Vagina (tissue), 2 donors: ENCODE data around the gene MDFIC. TPM values are rescaled to one million over a fixed set of nuclear protein-coding genes. Genes with fewer than 3 reads are reported as not detected.

Experiments used
- DNase-seq, 2 donors: peaks; one replicate each; pipeline ENCODE4 v3.0.0-alpha.2; 2017; ENCODE audit errors: extremely low spot score in 2 of 2
- H3K27ac ChIP-seq: fragments of 200-600 bp; sonication (generic); one replicate; pipeline ENCODE4 v1.5.1; 2019
- H3K27me3 ChIP-seq: fragments of 200-600 bp; sonication (generic); one replicate; pipeline ENCODE4 v1.5.1; 2019
- H3K36me3 ChIP-seq, 2 donors: fragments of 200-600 bp; sonication (generic); one replicate each; pipeline ENCODE4 v1.5.1; 2017 to 2019
- H3K4me1 ChIP-seq: fragments of 200-600 bp; sonication (generic); one replicate; pipeline ENCODE4 v1.5.1; 2019
- H3K4me3 ChIP-seq, 2 donors: fragments of 200-600 bp; sonication (generic); 1 replicate in 1 of 2; 2 replicates in 1 of 2; pipeline ENCODE4 v1.5.1; 2016 to 2019
- H3K9me3 ChIP-seq: fragments of 200-600 bp; sonication (generic); one replicate; pipeline ENCODE4 v1.5.1; 2019
- POLR2A ChIP-seq, 2 donors: fragments of 450-650 bp; IDR thresholded peaks; one replicate each; pipeline ENCODE4 v1.6.1; 2017; ENCODE audit warnings: antibody characterized with exemption in 2 of 2, mild to moderate bottlenecking in 2 of 2, moderate library complexity in 2 of 2
- POLR2AphosphoS5 ChIP-seq, 2 donors: sonication (generic); formaldehyde crosslinking; IDR thresholded peaks; one replicate each; pipeline ENCODE4 v1.9.0; 2017; ENCODE audit warnings: antibody characterized with exemption in 2 of 2, mild to moderate bottlenecking in 2 of 2, low read depth in 1 of 2; ENCODE audit not compliant: insufficient read depth in 1 of 2
- intact Hi-C: fragments of 100-400 bp; cut with DNase I; formaldehyde crosslinking; loops from one replicate; pipeline ENCODE4 v1.15.1; 2023
- total RNA-seq: library from RNA; depleted of rRNA; stranded (reverse); fragments of >200 nt; gene quantifications from one replicate; pipeline ENCODE4 v1.2.3, GENCODE V29; 2016
- TF ChIP-seq, protein P1 (sequence below), 3 experiments: fragments of 450-650 bp in 2 of 3; fragments of 200-600 bp in 1 of 3; sonication (generic) in 1 of 3; IDR thresholded peaks; one replicate each; pipeline ENCODE4 v1.5.1; 2017 to 2019; ENCODE audit warnings: antibody characterized with exemption in 3 of 3, mild to moderate bottlenecking in 2 of 3, moderate library complexity in 2 of 3

Gene MDFIC
- total RNA-seq, 1 donor from 2014 or later, result 27.7 TPM

GRCh38 chr7:114986190-114987180 is 64.6 kb downstream of the MDFIC start:
- TF ChIP-seq, protein P1, sequence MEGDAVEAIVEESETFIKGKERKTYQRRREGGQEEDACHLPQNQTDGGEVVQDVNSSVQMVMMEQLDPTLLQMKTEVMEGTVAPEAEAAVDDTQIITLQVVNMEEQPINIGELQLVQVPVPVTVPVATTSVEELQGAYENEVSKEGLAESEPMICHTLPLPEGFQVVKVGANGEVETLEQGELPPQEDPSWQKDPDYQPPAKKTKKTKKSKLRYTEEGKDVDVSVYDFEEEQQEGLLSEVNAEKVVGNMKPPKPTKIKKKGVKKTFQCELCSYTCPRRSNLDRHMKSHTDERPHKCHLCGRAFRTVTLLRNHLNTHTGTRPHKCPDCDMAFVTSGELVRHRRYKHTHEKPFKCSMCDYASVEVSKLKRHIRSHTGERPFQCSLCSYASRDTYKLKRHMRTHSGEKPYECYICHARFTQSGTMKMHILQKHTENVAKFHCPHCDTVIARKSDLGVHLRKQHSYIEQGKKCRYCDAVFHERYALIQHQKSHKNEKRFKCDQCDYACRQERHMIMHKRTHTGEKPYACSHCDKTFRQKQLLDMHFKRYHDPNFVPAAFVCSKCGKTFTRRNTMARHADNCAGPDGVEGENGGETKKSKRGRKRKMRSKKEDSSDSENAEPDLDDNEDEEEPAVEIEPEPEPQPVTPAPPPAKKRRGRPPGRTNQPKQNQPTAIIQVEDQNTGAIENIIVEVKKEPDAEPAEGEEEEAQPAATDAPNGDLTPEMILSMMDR (IDR thresholded peaks at IDR 0.05), result no peak
- TF ChIP-seq POLR2A (IDR thresholded peaks at IDR 0.05), result no peak
- no peak for TF ChIP-seq POLR2AphosphoS5 (IDR thresholded peaks at IDR 0.05; ENCODE audit: insufficient read depth in 1 of 2, low read depth in 1 of 2)
- H3K4me1 ChIP-seq, result peaks cover 8% of the 10 kb centered on the region
- no peak overlapping the region for H3K4me3 ChIP-seq
- intact Hi-C loops, result no loop called here
- peaks cover 0 to 5% of the 10 kb centered on the region in 2 donors for H3K36me3 ChIP-seq
- no peaks in the 10 kb centered on the region for H3K27me3 ChIP-seq
- no peak for DNase-seq
- H3K27ac ChIP-seq, result no peak overlapping the region
- H3K9me3 ChIP-seq, result no peaks in the 10 kb centered on the region

GRCh38 chr7:114988026-114988425 is 66.1 kb downstream of the MDFIC start:
- Histone ChIP-seq H3K9me3 (no peaks in the 10 kb centered on the region), H3K36me3 (peaks cover 0 to 5% of the 10 kb centered on the region in 2 donors), H3K4me3 (no peak overlapping the region), H3K27ac (no peak overlapping the region), H3K4me1 (peaks cover 8% of the 10 kb centered on the region), H3K27me3 (no peaks in the 10 kb centered on the region)
- TF ChIP-seq, protein P1 (IDR thresholded peaks at IDR 0.05), result no peak
- TF ChIP-seq POLR2A (IDR thresholded peaks at IDR 0.05), result no peak
- no peak for TF ChIP-seq POLR2AphosphoS5 (IDR thresholded peaks at IDR 0.05; ENCODE audit: insufficient read depth in 1 of 2, low read depth in 1 of 2)
- no peak for DNase-seq
- intact Hi-C loops, result no loop called here

DNA sequence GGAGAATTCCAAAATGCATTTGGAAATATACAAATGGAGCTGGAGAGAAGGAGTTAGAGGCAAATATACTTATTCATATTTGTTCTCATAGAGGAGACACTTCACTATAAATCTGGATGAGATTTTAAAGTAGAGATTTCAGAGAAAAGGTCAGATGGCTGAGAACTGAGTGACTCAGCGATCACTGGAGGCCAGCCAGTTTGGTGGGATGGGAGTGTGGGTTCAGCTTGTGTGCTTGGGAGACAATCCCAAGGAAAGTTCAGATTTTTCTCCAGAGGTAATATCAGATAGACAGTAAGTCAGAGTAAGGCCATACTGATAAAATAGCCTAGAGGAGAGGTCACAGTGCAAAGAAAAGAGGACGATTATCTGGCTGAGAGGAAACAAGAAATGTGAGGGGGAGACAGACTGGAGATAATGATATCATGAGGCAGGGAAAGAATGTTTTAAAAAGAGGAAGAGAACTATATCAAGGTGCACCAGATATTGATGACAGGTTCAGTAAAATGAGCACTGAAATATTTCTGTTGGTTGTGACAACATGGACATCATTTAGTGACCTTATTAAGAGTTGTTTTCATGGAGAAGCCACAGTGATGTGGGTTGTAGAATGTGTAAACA is 67.0 kb downstream of the MDFIC start:
- H3K4me3 ChIP-seq, result no peak overlapping the region
- no peak for TF ChIP-seq POLR2AphosphoS5 (IDR thresholded peaks at IDR 0.05; ENCODE audit: insufficient read depth in 1 of 2, low read depth in 1 of 2)
- TF ChIP-seq, protein P1 (IDR thresholded peaks at IDR 0.05), result no peak
- no peak for TF ChIP-seq POLR2A (IDR thresholded peaks at IDR 0.05)
- DNase-seq, result no peak
- H3K36me3 ChIP-seq, result peaks cover 0 to 5% of the 10 kb centered on the region in 2 donors
- intact Hi-C loops, result no loop called here
- no peaks in the 10 kb centered on the region for H3K27me3 ChIP-seq
- H3K4me1 ChIP-seq, result peaks cover 8% of the 10 kb centered on the region
- no peak overlapping the region for H3K27ac ChIP-seq
- no peaks in the 10 kb centered on the region for H3K9me3 ChIP-seq

DNA sequence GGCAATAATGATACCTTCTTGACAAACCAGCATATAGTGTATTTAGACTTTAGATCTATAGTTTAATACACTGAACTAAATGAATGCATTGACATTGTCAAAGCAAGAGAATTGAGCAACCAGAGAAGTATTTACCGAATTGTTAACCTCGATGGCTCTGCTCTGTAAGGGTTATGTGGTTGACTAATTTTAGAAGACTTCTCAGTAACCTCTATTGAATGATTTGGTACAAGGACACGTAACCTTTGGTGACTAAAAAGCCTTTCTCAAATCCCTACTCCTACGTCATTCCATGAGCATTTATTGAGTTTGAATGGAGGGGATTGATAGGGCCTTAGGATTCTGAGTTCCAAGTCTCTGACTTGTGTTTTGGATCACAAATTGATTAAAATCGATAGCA is 67.6 kb downstream of the MDFIC start:
- Histone ChIP-seq H3K4me1 (peaks cover 8% of the 10 kb centered on the region), H3K4me3 (no peak overlapping the region), H3K27me3 (no peaks in the 10 kb centered on the region), H3K27ac (no peak overlapping the region), H3K9me3 (no peaks in the 10 kb centered on the region), H3K36me3 (peaks cover 0 to 5% of the 10 kb centered on the region in 2 donors)
- intact Hi-C loops, result no loop called here
- TF ChIP-seq POLR2A (IDR thresholded peaks at IDR 0.05) (no peak), POLR2AphosphoS5 (IDR thresholded peaks at IDR 0.05; ENCODE audit: insufficient read depth in 1 of 2, low read depth in 1 of 2) (no peak)
- TF ChIP-seq, protein P1 (IDR thresholded peaks at IDR 0.05), result no peak
- no peak for DNase-seq
